ENCODE results near the gene GRIK2. TPM values are rescaled to one million over a fixed set of nuclear protein-coding genes. Genes with fewer than 3 reads are reported as not detected.

GRIK2 gene
- polyA plus RNA-seq, 1 of the 3 experiments (the other 2 are of a cell fraction) = 0.30 TPM

DNA sequence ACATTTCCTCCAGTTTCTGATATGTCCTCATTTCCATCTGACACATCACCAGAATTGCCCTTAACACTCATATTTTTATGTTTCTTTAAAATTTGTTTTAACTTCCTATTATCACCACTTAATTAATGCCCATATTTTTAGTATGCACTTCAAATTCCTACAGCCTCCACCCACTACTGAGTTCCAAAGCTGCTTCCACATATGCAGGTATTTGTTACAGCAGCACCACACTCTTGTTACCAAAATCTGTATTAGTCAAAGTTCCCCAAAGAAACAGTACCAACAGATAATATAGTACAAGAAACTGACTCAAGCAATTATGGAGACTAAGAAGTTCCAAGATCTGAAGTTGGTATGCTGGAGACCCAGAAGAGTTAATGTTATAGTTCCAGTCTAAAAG is 340.4 kb downstream of the GRIK2 start:
- Histone ChIP-seq H3K79me2 (ENCODE audit: insufficient read depth) (no peaks in the 10 kb centered on the region), H3K36me3 (replicated peaks in 1 of 2; ENCODE audit: control insufficient read depth in 1 of 2, insufficient read depth in 2 of 2, low read length in 1 of 2) (no peaks in the 10 kb centered on the region), H3K27me3 (ENCODE audit: insufficient read depth) (no peaks in the 10 kb centered on the region), H2AFZ (ENCODE audit: low read depth) (no peak overlapping the region), H3F3A (replicated peaks; ENCODE audit: insufficient read depth) (no peaks in the 10 kb centered on the region), H3K4me1 (ENCODE audit: control insufficient read depth in 1 of 2, insufficient read depth in 2 of 2, low read depth in 1 of 2, low read length in 1 of 2) (no peaks in the 10 kb centered on the region; a peak in 2 of 4 replicates), H3K4me3 (ENCODE audit: low read depth in 2 of 2, low read length in 1 of 2) (no peak overlapping the region), H4K20me1 (ENCODE audit: insufficient read depth) (no peaks in the 10 kb centered on the region), H3K27ac (ENCODE audit: low read depth in 2 of 2, low read length in 1 of 2) (no peak overlapping the region), H3K9ac (no peak overlapping the region), H3K9me2 (no peaks in the 10 kb centered on the region), H3K4me2 (no peak overlapping the region), H3K9me3 (no peaks in the 10 kb centered on the region)
- TF ChIP-seq SIN3A (IDR thresholded peaks at IDR 0.05; ENCODE audit: borderline replicate concordance, low read depth, low read length) = no peak
- TF ChIP-seq EP300 (IDR thresholded peaks at IDR 0.05; ENCODE audit: borderline replicate concordance in 1 of 2, low read depth in 1 of 2, low read length in 1 of 2) = no peak
- no peak for TF ChIP-seq RAD21 (IDR thresholded peaks at IDR 0.05; ENCODE audit: low read length)
- TF ChIP-seq ELF1 (IDR thresholded peaks at IDR 0.05) = no peak
- TF ChIP-seq RCOR1 (IDR thresholded peaks at IDR 0.05; ENCODE audit: low read length) = no peak
- no peak for TF ChIP-seq FOXJ3 (CRISPR knock-in tag; IDR thresholded peaks at IDR 0.05)
- no peak for TF ChIP-seq RFX5 (IDR thresholded peaks at IDR 0.05; ENCODE audit: low read length)
- no peak for TF ChIP-seq POLR2AphosphoS5 (IDR thresholded peaks at IDR 0.05; ENCODE audit: low read depth, low read length)
- TF ChIP-seq USF2 (IDR thresholded peaks at IDR 0.05; ENCODE audit: borderline replicate concordance, low read depth, low read length) = no peak
- TF ChIP-seq, protein P1, sequence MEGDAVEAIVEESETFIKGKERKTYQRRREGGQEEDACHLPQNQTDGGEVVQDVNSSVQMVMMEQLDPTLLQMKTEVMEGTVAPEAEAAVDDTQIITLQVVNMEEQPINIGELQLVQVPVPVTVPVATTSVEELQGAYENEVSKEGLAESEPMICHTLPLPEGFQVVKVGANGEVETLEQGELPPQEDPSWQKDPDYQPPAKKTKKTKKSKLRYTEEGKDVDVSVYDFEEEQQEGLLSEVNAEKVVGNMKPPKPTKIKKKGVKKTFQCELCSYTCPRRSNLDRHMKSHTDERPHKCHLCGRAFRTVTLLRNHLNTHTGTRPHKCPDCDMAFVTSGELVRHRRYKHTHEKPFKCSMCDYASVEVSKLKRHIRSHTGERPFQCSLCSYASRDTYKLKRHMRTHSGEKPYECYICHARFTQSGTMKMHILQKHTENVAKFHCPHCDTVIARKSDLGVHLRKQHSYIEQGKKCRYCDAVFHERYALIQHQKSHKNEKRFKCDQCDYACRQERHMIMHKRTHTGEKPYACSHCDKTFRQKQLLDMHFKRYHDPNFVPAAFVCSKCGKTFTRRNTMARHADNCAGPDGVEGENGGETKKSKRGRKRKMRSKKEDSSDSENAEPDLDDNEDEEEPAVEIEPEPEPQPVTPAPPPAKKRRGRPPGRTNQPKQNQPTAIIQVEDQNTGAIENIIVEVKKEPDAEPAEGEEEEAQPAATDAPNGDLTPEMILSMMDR (IDR thresholded peaks at IDR 0.05) = no peak
- no peak for TF ChIP-seq TEAD4 (IDR thresholded peaks at IDR 0.05; ENCODE audit: borderline replicate concordance, insufficient read depth)
- TF ChIP-seq, protein P2, sequence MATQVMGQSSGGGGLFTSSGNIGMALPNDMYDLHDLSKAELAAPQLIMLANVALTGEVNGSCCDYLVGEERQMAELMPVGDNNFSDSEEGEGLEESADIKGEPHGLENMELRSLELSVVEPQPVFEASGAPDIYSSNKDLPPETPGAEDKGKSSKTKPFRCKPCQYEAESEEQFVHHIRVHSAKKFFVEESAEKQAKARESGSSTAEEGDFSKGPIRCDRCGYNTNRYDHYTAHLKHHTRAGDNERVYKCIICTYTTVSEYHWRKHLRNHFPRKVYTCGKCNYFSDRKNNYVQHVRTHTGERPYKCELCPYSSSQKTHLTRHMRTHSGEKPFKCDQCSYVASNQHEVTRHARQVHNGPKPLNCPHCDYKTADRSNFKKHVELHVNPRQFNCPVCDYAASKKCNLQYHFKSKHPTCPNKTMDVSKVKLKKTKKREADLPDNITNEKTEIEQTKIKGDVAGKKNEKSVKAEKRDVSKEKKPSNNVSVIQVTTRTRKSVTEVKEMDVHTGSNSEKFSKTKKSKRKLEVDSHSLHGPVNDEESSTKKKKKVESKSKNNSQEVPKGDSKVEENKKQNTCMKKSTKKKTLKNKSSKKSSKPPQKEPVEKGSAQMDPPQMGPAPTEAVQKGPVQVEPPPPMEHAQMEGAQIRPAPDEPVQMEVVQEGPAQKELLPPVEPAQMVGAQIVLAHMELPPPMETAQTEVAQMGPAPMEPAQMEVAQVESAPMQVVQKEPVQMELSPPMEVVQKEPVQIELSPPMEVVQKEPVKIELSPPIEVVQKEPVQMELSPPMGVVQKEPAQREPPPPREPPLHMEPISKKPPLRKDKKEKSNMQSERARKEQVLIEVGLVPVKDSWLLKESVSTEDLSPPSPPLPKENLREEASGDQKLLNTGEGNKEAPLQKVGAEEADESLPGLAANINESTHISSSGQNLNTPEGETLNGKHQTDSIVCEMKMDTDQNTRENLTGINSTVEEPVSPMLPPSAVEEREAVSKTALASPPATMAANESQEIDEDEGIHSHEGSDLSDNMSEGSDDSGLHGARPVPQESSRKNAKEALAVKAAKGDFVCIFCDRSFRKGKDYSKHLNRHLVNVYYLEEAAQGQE (IDR thresholded peaks at IDR 0.05; ENCODE audit: low read depth, low read length) = no peak
- no peak for TF ChIP-seq RXRA (IDR thresholded peaks at IDR 0.05; ENCODE audit: borderline replicate concordance, low read depth)
- no peak for TF ChIP-seq EZH2phosphoT487 (IDR thresholded peaks at IDR 0.05; ENCODE audit: borderline replicate concordance, low read depth)
- no peak for TF ChIP-seq YY1 (IDR thresholded peaks at IDR 0.05; ENCODE audit: low read depth)
- DNase-seq = no peak
- ChIA-PET CTCF (no interaction called here), POLR2A (no interaction called here)
